Peyer's patch (tissue), 4 donors: Measurements from ENCODE around the gene CLDN16.

Source experiments
- POLR2A ChIP-seq, 2 donors: fragments of 450-650 bp; IDR thresholded peaks; one replicate each; pipeline ENCODE4 v1.5.1; 2017; ENCODE audit warnings: antibody characterized with exemption in 2 of 2, mild to moderate bottlenecking in 2 of 2, moderate library complexity in 2 of 2
- TF ChIP-seq, protein P1 (sequence below), 6 experiments: fragments of 450-650 bp in 4 of 6; fragments of 200-600 bp in 2 of 6; sonication (generic) in 1 of 6; IDR thresholded peaks; one replicate each; pipeline ENCODE4 v1.5.1; 2017 to 2019; ENCODE audit warnings: antibody characterized with exemption in 6 of 6, mild to moderate bottlenecking in 3 of 6, moderate library complexity in 1 of 6

DNA sequence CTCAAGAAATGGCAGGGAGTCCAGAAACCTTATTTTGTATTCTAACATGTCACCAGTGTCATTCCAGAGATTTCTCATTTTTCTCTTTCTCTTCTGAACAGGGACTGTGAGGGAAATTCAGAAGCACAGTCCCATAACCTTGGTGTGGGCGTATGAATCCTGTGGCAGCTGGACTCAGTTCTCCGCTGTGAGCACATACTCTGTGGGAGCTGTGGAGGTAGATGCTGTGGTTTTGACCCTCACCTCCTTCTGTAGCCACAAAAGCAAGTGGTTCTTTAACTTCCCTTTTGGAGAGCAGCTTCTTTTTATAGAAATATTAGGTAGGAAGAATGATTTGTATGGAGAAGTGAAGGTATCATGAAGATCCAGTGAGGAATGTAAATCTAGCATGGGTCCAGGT, 48.4 kb downstream of the CLDN16 start:
- TF ChIP-seq, protein P1, sequence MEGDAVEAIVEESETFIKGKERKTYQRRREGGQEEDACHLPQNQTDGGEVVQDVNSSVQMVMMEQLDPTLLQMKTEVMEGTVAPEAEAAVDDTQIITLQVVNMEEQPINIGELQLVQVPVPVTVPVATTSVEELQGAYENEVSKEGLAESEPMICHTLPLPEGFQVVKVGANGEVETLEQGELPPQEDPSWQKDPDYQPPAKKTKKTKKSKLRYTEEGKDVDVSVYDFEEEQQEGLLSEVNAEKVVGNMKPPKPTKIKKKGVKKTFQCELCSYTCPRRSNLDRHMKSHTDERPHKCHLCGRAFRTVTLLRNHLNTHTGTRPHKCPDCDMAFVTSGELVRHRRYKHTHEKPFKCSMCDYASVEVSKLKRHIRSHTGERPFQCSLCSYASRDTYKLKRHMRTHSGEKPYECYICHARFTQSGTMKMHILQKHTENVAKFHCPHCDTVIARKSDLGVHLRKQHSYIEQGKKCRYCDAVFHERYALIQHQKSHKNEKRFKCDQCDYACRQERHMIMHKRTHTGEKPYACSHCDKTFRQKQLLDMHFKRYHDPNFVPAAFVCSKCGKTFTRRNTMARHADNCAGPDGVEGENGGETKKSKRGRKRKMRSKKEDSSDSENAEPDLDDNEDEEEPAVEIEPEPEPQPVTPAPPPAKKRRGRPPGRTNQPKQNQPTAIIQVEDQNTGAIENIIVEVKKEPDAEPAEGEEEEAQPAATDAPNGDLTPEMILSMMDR (IDR thresholded peaks at IDR 0.05): no peak
- TF ChIP-seq POLR2A (IDR thresholded peaks at IDR 0.05): no peak
